HepG2 (cell line): ENCODE data around the gene TIPIN. TPM values are rescaled to one million over a fixed set of nuclear protein-coding genes. Genes with fewer than 3 reads are reported as not detected.
A peak's percentile ranks its signal among the peaks of the same experiment; 100 is the strongest.
"Not testable (repeated sequence)": the region's sequence is repeated elsewhere in the genome, so short reads cannot be mapped to it uniquely, and the experiment has no call there.

Source experiments
- ATAC-seq: fragments of 200-7000 bp; cut with Tn5 transposase; 3 replicates; pipeline ENCODE4 v1.9.1; 2020; ENCODE audit warnings: mild to moderate bottlenecking, moderate library complexity
- BruUV-seq: library from RNA; stranded (reverse); fragments of 400-500 nt; replicated peaks from 2 replicates; lab custom pipeline; 2021; lab: Mats Ljungman, UMichigan
- CTCF ChIA-PET: fragments of 300-600 bp; formaldehyde crosslinking; extraction: SDS; loops from one replicate; lab custom pipeline; 2021; ENCODE audit warnings: low total read pairs, inconsistent platforms, low intra/inter-chr PET ratio; lab: Yijun Ruan, JAX
- POLR2A ChIA-PET: fragments of 350-600 bp; sonication (Branson Sonifier 250); formaldehyde crosslinking; loops from one replicate; lab custom pipeline; 2020; ENCODE audit warnings: antibody characterized with exemption, inconsistent platforms; lab: Yijun Ruan, JAX
- DNase-seq: peaks from one replicate; pipeline ENCODE4 v3.0.0-alpha.2; 2015; ENCODE audit warnings: low spot score
- FAIRE-seq: peaks from 3 replicates; lab custom pipeline; 2011; peaks lifted over from hg19 to GRCh38; lab: Jason Lieb, UNC
- H2AFZ ChIP-seq: one replicate; pipeline ENCODE4 v1.6.1; 2011; ENCODE audit warnings: low read length, inconsistent platforms
- H3K27ac ChIP-seq: fragments of 300-600 bp; 3 replicates; pipeline ENCODE4 v1.8.0; 2011; ENCODE audit warnings: mixed run types, mild to moderate bottlenecking, mixed read lengths, low read length, inconsistent platforms; ENCODE audit not compliant: insufficient read depth; ENCODE audit errors: extremely low read length
- H3K27me3 ChIP-seq, 2 experiments: fragments of 200-600 bp in 1 of 2; 2 replicates in 1 of 2; 3 replicates in 1 of 2; pipeline versions ENCODE4 v1.6.0 to v1.8.0; 2011; ENCODE audit warnings: low read length in 2 of 2, mild to moderate bottlenecking in 2 of 2, moderate library complexity in 2 of 2, inconsistent platforms in 1 of 2; ENCODE audit not compliant: insufficient read depth in 2 of 2, control insufficient read depth in 1 of 2
- H3K36me3 ChIP-seq, 2 experiments: fragments of 200-600 bp in 1 of 2; replicated peaks in 1 of 2; 2 replicates in 1 of 2; 3 replicates in 1 of 2; pipeline versions ENCODE4 v1.5.1 to v1.8.0; 2011; ENCODE audit warnings: low read length in 2 of 2, inconsistent platforms in 1 of 2; ENCODE audit not compliant: insufficient read depth in 2 of 2, control insufficient read depth in 1 of 2
- H3K4me1 ChIP-seq: 2 replicates; pipeline ENCODE4 v1.5.1; 2012; ENCODE audit warnings: low read length, inconsistent platforms; ENCODE audit not compliant: insufficient read depth
- H3K4me2 ChIP-seq: 2 replicates; pipeline ENCODE4 v1.6.0; 2011; ENCODE audit warnings: low read depth, low read length, inconsistent platforms
- H3K4me3 ChIP-seq, 3 experiments: fragments of 200-600 bp in 1 of 3; sonication (generic), shearing (Covaris generic) in 1 of 3; replicated peaks in 1 of 3; 2 replicates each; pipeline ENCODE4 v1.5.1; 2011 to 2016; ENCODE audit warnings: low read length in 3 of 3, inconsistent platforms in 2 of 3, low read depth in 2 of 3, mild to moderate bottlenecking in 2 of 3, control low read depth in 1 of 3, mixed read lengths in 1 of 3; ENCODE audit not compliant: insufficient read depth in 1 of 3
- H3K79me2 ChIP-seq: one replicate; pipeline ENCODE4 v1.6.1; 2011; ENCODE audit warnings: low read length, inconsistent platforms; ENCODE audit not compliant: insufficient read depth
- H3K9ac ChIP-seq: 2 replicates; pipeline ENCODE4 v1.6.0; 2011; ENCODE audit warnings: mild to moderate bottlenecking, low read depth, low read length, inconsistent platforms; ENCODE audit not compliant: insufficient read depth
- H3K9me3 ChIP-seq: 2 replicates; pipeline ENCODE4 v1.5.1; 2012; ENCODE audit warnings: mild to moderate bottlenecking, low read length
- H4K20me1 ChIP-seq: 2 replicates; pipeline ENCODE4 v1.6.0; 2011; ENCODE audit warnings: inconsistent platforms, mild to moderate bottlenecking, low read length, moderate library complexity; ENCODE audit not compliant: insufficient read depth
- ATF3 ChIP-seq: sonication (generic); formaldehyde crosslinking; IDR thresholded peaks from 2 replicates; pipeline ENCODE4 v1.4.0; 2020; ENCODE audit warnings: missing genetic modification reagents
- ATF7 ChIP-seq, 2 experiments: fragments of 450-650 bp in 1 of 2; sonication (generic) in 1 of 2; formaldehyde crosslinking in 1 of 2; IDR thresholded peaks; 2 replicates each; pipeline versions ENCODE4 v1.4.0 to v1.6.1; 2016 to 2020; ENCODE audit warnings: antibody characterized with exemption in 1 of 2, mild to moderate bottlenecking in 1 of 2, missing genetic modification reagents in 1 of 2
- EED ChIP-seq: sonication (generic); formaldehyde crosslinking; IDR thresholded peaks from 2 replicates; pipeline ENCODE4 v1.5.0; 2020; ENCODE audit warnings: mild to moderate bottlenecking, missing genetic modification reagents
- FOXP4 ChIP-seq: sonication (generic); formaldehyde crosslinking; IDR thresholded peaks from 2 replicates; pipeline ENCODE4 v1.4.0; 2020; ENCODE audit warnings: missing genetic modification reagents
- SNRNP70 ChIP-seq: fragments of 200-400 bp; formaldehyde crosslinking; IDR thresholded peaks from 2 replicates; pipeline ENCODE4 v1.6.1; 2017; ENCODE audit warnings: mild to moderate bottlenecking, low read depth, low read length, moderate library complexity
- TEAD2 ChIP-seq: sonication (generic); formaldehyde crosslinking; IDR thresholded peaks from 2 replicates; pipeline ENCODE4 v1.9.0; 2021; ENCODE audit warnings: missing genetic modification reagents
- TFAP4 ChIP-seq: sonication (generic); IDR thresholded peaks from 2 replicates; pipeline ENCODE4 v1.6.1; 2016; ENCODE audit warnings: low read depth, borderline replicate concordance
- ZNF24 ChIP-seq: fragments of 450-650 bp; IDR thresholded peaks from 2 replicates; pipeline ENCODE4 v1.6.1; 2017; ENCODE audit warnings: antibody characterized with exemption, mild to moderate bottlenecking
- WGBS: methylation state at CpG from one replicate; pipeline ENCODE4 v1.1.6; 2017; ENCODE audit warnings: low lambda C conversion rate; 5-methylcytosine and 5-hydroxymethylcytosine counted together
- in situ Hi-C: cut with HindIII; loops from 2 replicates; pipeline ENCODE4 v1.10.0; 2017; ENCODE audit warnings: low pct_unique_long_range_greater_than_20kb; ENCODE audit not compliant: extremely low pct_ligation_motif_present
- intact Hi-C: fragments of 100-400 bp; cut with micrococcal nuclease; formaldehyde crosslinking; loops from one replicate; pipeline ENCODE4 v1.10.0; 2022; ENCODE audit not compliant: unreplicated experiment
- polyA plus RNA-seq, 8 experiments: library from polyadenylated mRNA; depleted of rRNA in 3 of 8; stranded (reverse) in 7 of 8; unstranded in 1 of 8; fragments of >200 nt; fragmentation: Illumina TruSeq in 4 of 8; extraction: Trizol in 4 of 8; gene quantifications; 2 replicates each; pipeline versions ENCODE4 v1.2.1 to v1.2.3, GENCODE V29; 2011 to 2016; ENCODE audit warnings: low read depth in 4 of 8, missing spikeins in 1 of 8, mixed read lengths in 1 of 8; ENCODE audit not compliant: insufficient read depth in 1 of 8
- total RNA-seq, 5 experiments: library from RNA; depleted of rRNA; stranded (reverse); fragments of >200 nt; fragmentation: Illumina TruSeq; extraction: Trizol; gene quantifications; 2 replicates each; pipeline ENCODE4 v1.2.3, GENCODE V29; 2016; ENCODE audit warnings: low read depth in 1 of 5

Gene TIPIN
- total and polyA plus RNA-seq, 2 of the 13 experiments (the other 11 are each of a cell fraction or from before 2014, with no cell fraction given) = 2.7 to 28.6 TPM

- H3K9ac ChIP-seq; H3K9me3 ChIP-seq; H3K36me3 ChIP-seq; H2AFZ ChIP-seq; H4K20me1 ChIP-seq; H3K4me2 ChIP-seq; ATAC-seq; H3K27me3 ChIP-seq; DNase-seq; FAIRE-seq; H3K4me3 ChIP-seq; CTCF ChIA-PET; H3K27ac ChIP-seq; H3K79me2 ChIP-seq; POLR2A ChIA-PET; BruUV-seq; TF ChIP-seq ATF7 (CRISPR knock-in tag; IDR thresholded peaks at IDR 0.05): not testable (repeated sequence)
- peaks cover 18% of the 10 kb centered on the region for H3K4me1 ChIP-seq
- 0 out of 2 replicates have a peak, but pooled peaks have one; percentile 32 for TF ChIP-seq ATF7 (IDR thresholded peaks at IDR 0.05)
- intact Hi-C loops = loop anchor here (10.0 kb wide), 1 partner anchor 87 kb away; the partner anchor contains the start of gene DIS3L
- in situ Hi-C loops = loop anchor here (25.0 kb wide), 1 partner anchor 106 kb away; the partner anchor contains the start of gene SNAPC5
- WGBS = 98% methylated on average over 2 of the region's 2 CpGs
Observed at GRCh38 chr15:66381376-66381775, 24.9 kb upstream of the TIPIN start.

GRCh38 chr15:66378814-66379430 is 22.4 kb upstream of the TIPIN start:
- Histone ChIP-seq H3K27me3 (no peaks in the 10 kb centered on the region), H3K79me2 (no peaks in the 10 kb centered on the region), H2AFZ (no peak overlapping the region), H3K36me3 (no peaks in the 10 kb centered on the region), H3K4me3 (no peak overlapping the region), H4K20me1 (no peaks in the 10 kb centered on the region), H3K4me2 (no peak overlapping the region), H3K27ac (no peak overlapping the region), H3K4me1 (peaks cover 15% of the 10 kb centered on the region), H3K9ac (no peak overlapping the region), H3K9me3 (no peaks in the 10 kb centered on the region)
- 81% methylated on average over 7 of the region's 7 CpGs for WGBS
- in situ Hi-C loops (loop anchor here (25.0 kb wide), 1 partner anchor 108 kb away; the partner anchor contains the start of gene SNAPC5), intact Hi-C loops (no loop called here)
- ChIA-PET CTCF (no interaction called here), POLR2A (no interaction called here)
- FAIRE-seq (no peak), DNase-seq (no peak), ATAC-seq (no peak)
- BruUV-seq = no TSS peak
- TF ChIP-seq ATF3 (CRISPR knock-in tag) (no peak), EED (CRISPR knock-in tag) (no peak), TEAD2 (CRISPR knock-in tag) (no peak), SNRNP70 (no peak), FOXP4 (CRISPR knock-in tag) (no peak), ZNF24 (no peak), TFAP4 (no peak)
